HL-60 (cell line): ENCODE measurements around the gene ELL2.

Experiments
- DNase-seq, 2 experiments: peaks; one replicate each; pipeline ENCODE4 v3.0.0-alpha.2; 2010 to 2020; ENCODE audit warnings: low read depth in 1 of 2, low spot score in 1 of 2
- H3K27ac ChIP-seq: fragments of 250-450 bp; sonication (Bioruptor Pico); replicated peaks from 2 replicates; pipeline ENCODE4 v1.5.1; 2020; ENCODE audit warnings: mild to moderate bottlenecking, moderate library complexity
- H3K27me3 ChIP-seq: fragments of 250-450 bp; sonication (Bioruptor Pico); 2 replicates; pipeline ENCODE4 v1.5.1; 2021; ENCODE audit warnings: mild to moderate bottlenecking, moderate library complexity; ENCODE audit not compliant: insufficient read depth, poor library complexity, severe bottlenecking
- H3K4me3 ChIP-seq: replicated peaks from 2 replicates; pipeline ENCODE4 v1.5.1; 2011; ENCODE audit warnings: mild to moderate bottlenecking, control low read depth, low read length; ENCODE audit not compliant: insufficient read depth
- GABPA ChIP-seq: IDR thresholded peaks from 2 replicates; pipeline ENCODE4 v1.6.1; 2012; ENCODE audit warnings: low read depth
- POLR2AphosphoS5 ChIP-seq: IDR thresholded peaks from 2 replicates; pipeline ENCODE4 v1.6.1; 2012; ENCODE audit warnings: low read depth
- REST ChIP-seq: IDR thresholded peaks from 2 replicates; pipeline ENCODE4 v1.6.1; 2012; ENCODE audit warnings: low read depth; ENCODE audit not compliant: insufficient replicate concordance
- SPI1 ChIP-seq: IDR thresholded peaks from 2 replicates; pipeline ENCODE4 v1.6.1; 2012; ENCODE audit warnings: low read depth, mild to moderate bottlenecking, borderline replicate concordance
- TF ChIP-seq, protein P1 (sequence below): IDR thresholded peaks from one replicate; pipeline ENCODE4 v1.5.1; 2011; ENCODE audit warnings: low read length, control low read depth, inconsistent platforms; ENCODE audit not compliant: insufficient read depth

ELL2 gene

DNA sequence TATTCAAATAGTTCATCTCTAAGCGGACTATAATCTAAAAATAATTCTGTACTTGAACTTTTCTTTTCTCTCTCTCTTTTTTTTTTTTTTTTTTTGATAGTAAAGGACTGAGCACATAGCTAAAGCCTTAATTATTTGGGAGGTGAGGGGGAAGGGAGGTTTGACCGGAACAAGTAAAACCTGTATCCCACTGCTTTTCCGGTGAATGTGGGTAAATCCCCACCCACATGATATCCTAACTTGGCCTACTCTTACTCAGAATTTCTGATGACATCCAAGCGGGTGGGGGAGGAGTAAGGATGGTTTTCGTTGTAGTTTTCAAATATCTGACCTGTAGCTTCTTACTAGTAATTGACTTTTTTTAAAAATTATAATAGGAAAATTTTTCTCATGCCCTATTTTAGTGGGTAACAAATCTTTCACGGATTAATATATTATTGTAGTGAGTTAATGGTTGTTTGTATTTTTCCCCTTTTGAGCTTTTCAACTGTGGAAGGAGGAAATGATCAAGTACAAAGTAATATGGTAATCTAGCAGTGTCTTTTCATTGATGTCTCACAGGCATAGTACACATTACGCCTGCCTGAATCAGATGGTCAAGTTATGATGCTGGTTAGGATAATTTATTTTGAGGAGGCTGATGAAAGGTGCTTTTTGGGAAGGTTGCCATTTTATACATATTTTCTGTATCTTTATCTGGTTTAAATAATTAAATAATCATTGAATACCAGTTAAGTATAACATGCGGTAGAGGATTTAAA is 2.2 kb upstream of the ELL2 start:
- no peaks in the 10 kb centered on the region for H3K27me3 ChIP-seq
- TF ChIP-seq REST, result no peak
- no peak for TF ChIP-seq GABPA
- TF ChIP-seq, protein P1, sequence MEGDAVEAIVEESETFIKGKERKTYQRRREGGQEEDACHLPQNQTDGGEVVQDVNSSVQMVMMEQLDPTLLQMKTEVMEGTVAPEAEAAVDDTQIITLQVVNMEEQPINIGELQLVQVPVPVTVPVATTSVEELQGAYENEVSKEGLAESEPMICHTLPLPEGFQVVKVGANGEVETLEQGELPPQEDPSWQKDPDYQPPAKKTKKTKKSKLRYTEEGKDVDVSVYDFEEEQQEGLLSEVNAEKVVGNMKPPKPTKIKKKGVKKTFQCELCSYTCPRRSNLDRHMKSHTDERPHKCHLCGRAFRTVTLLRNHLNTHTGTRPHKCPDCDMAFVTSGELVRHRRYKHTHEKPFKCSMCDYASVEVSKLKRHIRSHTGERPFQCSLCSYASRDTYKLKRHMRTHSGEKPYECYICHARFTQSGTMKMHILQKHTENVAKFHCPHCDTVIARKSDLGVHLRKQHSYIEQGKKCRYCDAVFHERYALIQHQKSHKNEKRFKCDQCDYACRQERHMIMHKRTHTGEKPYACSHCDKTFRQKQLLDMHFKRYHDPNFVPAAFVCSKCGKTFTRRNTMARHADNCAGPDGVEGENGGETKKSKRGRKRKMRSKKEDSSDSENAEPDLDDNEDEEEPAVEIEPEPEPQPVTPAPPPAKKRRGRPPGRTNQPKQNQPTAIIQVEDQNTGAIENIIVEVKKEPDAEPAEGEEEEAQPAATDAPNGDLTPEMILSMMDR, result no peak
- no peak for TF ChIP-seq POLR2AphosphoS5
- no peak for TF ChIP-seq SPI1
- no peak for DNase-seq
- no peak overlapping the region for H3K4me3 ChIP-seq
- H3K27ac ChIP-seq, result no peak overlapping the region

DNA sequence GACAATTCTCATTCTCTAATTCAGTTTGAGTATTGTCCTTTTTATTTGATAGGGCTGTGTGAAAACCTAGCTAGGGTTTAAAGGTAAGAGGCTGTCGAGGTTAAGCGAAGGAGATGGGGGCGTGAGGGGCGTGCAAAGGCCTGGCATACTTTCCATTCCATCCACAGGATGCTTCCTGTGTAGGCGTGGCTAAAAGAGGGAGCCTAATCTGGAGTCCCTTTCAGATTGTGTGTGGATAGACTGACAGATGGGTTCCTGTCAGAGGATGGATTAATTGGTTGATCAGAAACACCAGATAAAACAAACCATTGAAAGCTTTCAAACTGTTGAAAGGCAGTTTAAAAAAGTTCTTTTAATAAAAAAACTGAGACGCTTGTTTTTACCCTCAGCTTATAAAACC is 1.1 kb upstream of the ELL2 start:
- H3K27ac ChIP-seq, result no peak overlapping the region; the same call in 1 of the 2 replicates
- TF ChIP-seq REST (no peak), GABPA (no peak), SPI1 (no peak), POLR2AphosphoS5 (no peak)
- TF ChIP-seq, protein P1, result no peak
- H3K4me3 ChIP-seq, result no peak overlapping the region
- no peaks in the 10 kb centered on the region for H3K27me3 ChIP-seq
- no peak for DNase-seq

- Histone ChIP-seq H3K27me3 (no peaks in the 10 kb centered on the region), H3K4me3 (peak overlapping the region; percentile 70), H3K27ac (peak overlapping the region; percentile 92)
- TF ChIP-seq POLR2AphosphoS5 (no peak), REST (no peak), GABPA (no peak), SPI1 (no peak)
- TF ChIP-seq, protein P1, result no peak
- no peak for DNase-seq
These were observed 773 bp upstream of the ELL2 start for GRCh38 chr5:95962475-95962773.
